ENCODE measurements around the gene ZNF329.
A peak's percentile ranks its signal among the peaks of the same experiment; 100 is the strongest.

The ZNF329 gene

GRCh38 chr19:58150328-58150921 is at the start of gene ZNF329:
ZNF329 (minus strand) TSS chr19:58150789; CDS start chr19:58129503, 21,286 bp downstream.
- peak within 1 kb of the TSS; percentile 37; the same call in 1 of the 2 replicates for H3K27ac ChIP-seq (ENCODE audit: low read depth, low read length)
- no peaks in the 10 kb centered on the region for H4K20me1 ChIP-seq (ENCODE audit: low read depth, low read length)
- H3K9me3 ChIP-seq (ENCODE audit: insufficient read depth, low read length), result peaks cover 22% of the 10 kb centered on the region; the same call in 1 of the 2 replicates
- no peaks in the 10 kb centered on the region for H3K79me2 ChIP-seq (ENCODE audit: insufficient read depth, low read length)
- H3F3A ChIP-seq (ENCODE audit: insufficient read depth), result no peaks in the 10 kb centered on the region
- H3K4me3 ChIP-seq (ENCODE audit: insufficient read depth, low read length, poor library complexity, severe bottlenecking), result peak within 1 kb of the TSS; percentile 72
- peak within 1 kb of the TSS; percentile 97 for H2AFZ ChIP-seq (ENCODE audit: low read depth, low read length, severe bottlenecking)
- H3K9me2 ChIP-seq (replicated peaks; ENCODE audit: insufficient read depth, low read length), result no peaks in the 10 kb centered on the region
- no peaks in the 10 kb centered on the region for H3K27me3 ChIP-seq (ENCODE audit: low read length)
- H3K4me2 ChIP-seq (ENCODE audit: low read depth, low read length, poor library complexity, severe bottlenecking), result peak within 1 kb of the TSS; percentile 56
- TF ChIP-seq EZH2phosphoT487 (conservative IDR thresholded peaks at IDR 0.05; ENCODE audit: low read length), result no peak
- no peak for TF ChIP-seq CTCF (IDR thresholded peaks at IDR 0.05; ENCODE audit: insufficient read depth, low read length, poor library complexity, severe bottlenecking)
- H3K9ac ChIP-seq (ENCODE audit: low read length), result peak within 1 kb of the TSS; percentile 73
- H3K36me3 ChIP-seq (ENCODE audit: low read length), result no peaks in the 10 kb centered on the region

DNA sequence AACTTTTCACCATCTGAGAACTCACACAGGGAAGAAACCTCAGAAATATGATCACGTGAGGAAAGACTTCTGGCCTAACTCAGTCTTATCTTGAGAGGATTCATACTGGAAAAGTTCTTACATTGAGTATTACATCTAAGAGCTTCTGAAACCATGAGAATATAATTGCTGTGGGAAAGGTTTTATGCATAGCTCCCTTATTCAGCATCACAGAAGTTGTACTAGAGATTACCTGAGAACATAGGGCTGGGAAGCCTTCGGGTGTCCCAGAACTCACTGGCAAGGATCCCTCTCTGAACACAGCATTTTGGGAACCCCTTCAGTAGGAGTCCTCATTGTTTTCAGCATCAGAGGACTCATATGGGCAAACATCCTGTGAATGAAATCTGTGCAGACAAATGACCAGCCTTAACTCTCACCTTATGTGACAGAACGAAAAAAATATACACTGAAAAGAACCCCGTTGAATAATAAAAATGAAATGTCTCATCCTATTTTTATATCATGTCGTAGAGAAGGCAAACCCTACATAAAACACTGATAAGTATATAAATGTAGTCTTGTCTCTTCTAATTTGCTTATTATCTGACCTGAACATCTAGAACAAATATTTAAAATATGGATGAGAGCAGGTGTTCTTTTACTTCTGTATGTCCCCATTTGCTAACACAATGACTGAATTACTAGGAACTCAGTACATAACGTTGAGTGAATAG is 46.5 kb upstream of the ZNF329 start:
- Histone ChIP-seq H3K27ac (ENCODE audit: low read depth, low read length) (no peak overlapping the region), H3K9me3 (ENCODE audit: insufficient read depth, low read length) (peaks cover 74% of the 10 kb centered on the region; the same call in 1 of the 2 replicates), H2AFZ (ENCODE audit: low read depth, low read length, severe bottlenecking) (no peak overlapping the region), H3K27me3 (ENCODE audit: low read length) (no peaks in the 10 kb centered on the region), H3K9ac (ENCODE audit: low read length) (no peak overlapping the region), H3K36me3 (ENCODE audit: low read length) (peaks cover 87% of the 10 kb centered on the region), H3K79me2 (ENCODE audit: insufficient read depth, low read length) (no peaks in the 10 kb centered on the region), H3K4me3 (ENCODE audit: insufficient read depth, low read length, poor library complexity, severe bottlenecking) (no peak overlapping the region), H3K9me2 (replicated peaks; ENCODE audit: insufficient read depth, low read length) (no peaks in the 10 kb centered on the region), H3K4me2 (ENCODE audit: low read depth, low read length, poor library complexity, severe bottlenecking) (no peak overlapping the region), H4K20me1 (ENCODE audit: low read depth, low read length) (no peaks in the 10 kb centered on the region), H3F3A (ENCODE audit: insufficient read depth) (no peaks in the 10 kb centered on the region)
- TF ChIP-seq EZH2phosphoT487 (conservative IDR thresholded peaks at IDR 0.05; ENCODE audit: low read length) (no peak), CTCF (IDR thresholded peaks at IDR 0.05; ENCODE audit: insufficient read depth, low read length, poor library complexity, severe bottlenecking) (no peak)

- Histone ChIP-seq H3K9me2 (replicated peaks; ENCODE audit: insufficient read depth, low read length) (no peaks in the 10 kb centered on the region), H3K9me3 (ENCODE audit: insufficient read depth, low read length) (peaks cover 25% of the 10 kb centered on the region; the same call in 1 of the 2 replicates), H3K27ac (ENCODE audit: low read depth, low read length) (peak overlapping the region; percentile 85), H3K4me3 (ENCODE audit: insufficient read depth, low read length, poor library complexity, severe bottlenecking) (peak overlapping the region; percentile 85), H2AFZ (ENCODE audit: low read depth, low read length, severe bottlenecking) (peak overlapping the region; percentile 91), H3F3A (ENCODE audit: insufficient read depth) (peaks cover 8% of the 10 kb centered on the region; the same call in 1 of the 2 replicates), H3K36me3 (ENCODE audit: low read length) (peaks cover 36% of the 10 kb centered on the region), H3K79me2 (ENCODE audit: insufficient read depth, low read length) (peaks cover 18% of the 10 kb centered on the region), H4K20me1 (ENCODE audit: low read depth, low read length) (no peaks in the 10 kb centered on the region), H3K27me3 (ENCODE audit: low read length) (no peaks in the 10 kb centered on the region), H3K9ac (ENCODE audit: low read length) (peak overlapping the region; percentile 85), H3K4me2 (ENCODE audit: low read depth, low read length, poor library complexity, severe bottlenecking) (peak overlapping the region; percentile 90)
- no peak for TF ChIP-seq CTCF (IDR thresholded peaks at IDR 0.05; ENCODE audit: insufficient read depth, low read length, poor library complexity, severe bottlenecking)
- TF ChIP-seq EZH2phosphoT487 (conservative IDR thresholded peaks at IDR 0.05; ENCODE audit: low read length), result no peak
Observed at GRCh38 chr19:58183817-58184215, 33.2 kb upstream of the ZNF329 start.

All from SU-DHL-6 (cell line).